ENCODE data around the gene TSPAN7. TPM values are rescaled to one million over a fixed set of nuclear protein-coding genes. Genes with fewer than 3 reads are reported as not detected.

TSPAN7 gene
- total and polyA plus RNA-seq, 2 of the 4 experiments (the other 2 are of a cell fraction) = not detected

GRCh38 chrX:38599796-38600755 is 38.7 kb downstream of the TSPAN7 start (continued):
- no peak for TF ChIP-seq MAFK (IDR thresholded peaks at IDR 0.05; ENCODE audit: low read depth, low read length)

GRCh38 chrX:38601866-38602265 is 40.5 kb downstream of the TSPAN7 start:
- no peak overlapping the region for H4K91ac ChIP-seq (ENCODE audit: insufficient read depth, low read depth, low read length)
- H3K79me1 ChIP-seq (ENCODE audit: low read depth in 1 of 2, low read length in 2 of 2) = no peaks in the 10 kb centered on the region
- DNase-seq (no peak), ATAC-seq (ENCODE audit: low read depth) (no peak)
- H3K56ac ChIP-seq (ENCODE audit: extremely low read depth, insufficient read depth, low read length) = no peak overlapping the region
- dilution Hi-C loops (cut with HindIII; ENCODE audit: low sequenced_read_pairs, unreplicated experiment) = no loop called here
- in situ Hi-C loops (cut with MboI; ENCODE audit: low sequenced_read_pairs) = no loop called here
- H3K9me1 ChIP-seq (ENCODE audit: insufficient read depth, low read length) = no peaks in the 10 kb centered on the region
- intact Hi-C loops (cut with micrococcal nuclease) = no loop called here
- TF ChIP-seq FOS (IDR thresholded peaks at IDR 0.05; ENCODE audit: low read depth, low read length) = no peak
- H4K8ac ChIP-seq (ENCODE audit: low read depth in 2 of 2, low read length in 2 of 2) = no peak overlapping the region
- H3K4me2 ChIP-seq (ENCODE audit: low read depth, low read length) = no peak overlapping the region
- no TSS peak for BruUV-seq (replicated peaks)
- H3K27me3 ChIP-seq (ENCODE audit: control insufficient read depth, insufficient read depth, low read length) = no peaks in the 10 kb centered on the region; the same call in 1 of the 2 replicates
- no peak overlapping the region for H3K18ac ChIP-seq (ENCODE audit: low read depth, low read length)
- no peak overlapping the region for H2BK5ac ChIP-seq (ENCODE audit: low read depth, low read length, poor library complexity, severe bottlenecking)
- no peak overlapping the region for H3K4ac ChIP-seq (ENCODE audit: low read depth, low read length)
- H2AK9ac ChIP-seq (replicated peaks; ENCODE audit: low read depth, low read length, poor library complexity) = no peak overlapping the region
- no peak overlapping the region for H2BK120ac ChIP-seq (ENCODE audit: low read depth, low read length)
- H3K4me3 ChIP-seq (ENCODE audit: insufficient read depth, low read depth, low read length) = no peak overlapping the region
- no peak overlapping the region for H3K27ac ChIP-seq (ENCODE audit: insufficient read depth, low read length)
- no peaks in the 10 kb centered on the region for H3K4me1 ChIP-seq (ENCODE audit: control insufficient read depth, insufficient read depth, low read length)
- H2BK20ac ChIP-seq (ENCODE audit: low read depth, low read length) = no peak overlapping the region
- H2BK15ac ChIP-seq (ENCODE audit: low read depth, low read length) = no peak overlapping the region
- H2AK5ac ChIP-seq (ENCODE audit: low read depth, low read length) = no peak overlapping the region
- H4K5ac ChIP-seq (ENCODE audit: low read depth, low read length) = no peak overlapping the region
- H3K36me3 ChIP-seq (ENCODE audit: control insufficient read depth, insufficient read depth, low read length) = no peaks in the 10 kb centered on the region
- H3K9ac ChIP-seq (ENCODE audit: low read depth, low read length) = no peak overlapping the region
- ChIA-PET POLR2A (ENCODE audit: unreplicated experiment) (no interaction called here), CTCF (no interaction called here)
- no peak overlapping the region for H3K23ac ChIP-seq (ENCODE audit: low read depth, low read length)
- H4K20me1 ChIP-seq (ENCODE audit: insufficient read depth, low read length) = no peaks in the 10 kb centered on the region
- no peak overlapping the region for H3K14ac ChIP-seq (replicated peaks; ENCODE audit: low read depth, low read length)
- no peaks in the 10 kb centered on the region for H3K9me3 ChIP-seq (ENCODE audit: control insufficient read depth, insufficient read depth, low read length)
- H2AFZ ChIP-seq (replicated peaks; ENCODE audit: low read length, poor library complexity) = no peak overlapping the region

Data from IMR-90 (cell line).